SU-DHL-6 (cell line): ENCODE data around the gene PLP2.

Experiments
- CTCF ChIP-seq: fragments of 200-600 bp; sonication (generic); IDR thresholded peaks from one replicate; pipeline ENCODE4 v1.5.1; 2017; ENCODE audit warnings: antibody characterized with exemption, mild to moderate bottlenecking, low read length, moderate library complexity; ENCODE audit not compliant: insufficient read depth, poor library complexity, severe bottlenecking
- EZH2phosphoT487 ChIP-seq: fragments of 200-600 bp; sonication (generic), shearing (Covaris generic); conservative IDR thresholded peaks from 2 replicates; pipeline ENCODE4 v1.6.1; 2018; ENCODE audit warnings: mild to moderate bottlenecking, antibody characterized with exemption, low read length, moderate library complexity, mixed read lengths

GRCh38 chrX:49214416-49214815, 42.7 kb downstream of the PLP2 start:
- TF ChIP-seq CTCF (no peak), EZH2phosphoT487 (no peak)
